A204.1 (cell line): ENCODE measurements around the gene AXL.
"Not testable (repeated sequence)": the region's sequence is repeated elsewhere in the genome, so short reads cannot be mapped to it uniquely, and the experiment has no call there.

Experiments
- FAIRE-seq: peaks from 2 replicates; lab custom pipeline; 2012; peaks lifted over from hg19 to GRCh38; lab: Jason Lieb, UNC

Gene AXL

GRCh38 chr19:41276231-41276630 is 57.2 kb downstream of the AXL start:
- no peak for FAIRE-seq

DNA sequence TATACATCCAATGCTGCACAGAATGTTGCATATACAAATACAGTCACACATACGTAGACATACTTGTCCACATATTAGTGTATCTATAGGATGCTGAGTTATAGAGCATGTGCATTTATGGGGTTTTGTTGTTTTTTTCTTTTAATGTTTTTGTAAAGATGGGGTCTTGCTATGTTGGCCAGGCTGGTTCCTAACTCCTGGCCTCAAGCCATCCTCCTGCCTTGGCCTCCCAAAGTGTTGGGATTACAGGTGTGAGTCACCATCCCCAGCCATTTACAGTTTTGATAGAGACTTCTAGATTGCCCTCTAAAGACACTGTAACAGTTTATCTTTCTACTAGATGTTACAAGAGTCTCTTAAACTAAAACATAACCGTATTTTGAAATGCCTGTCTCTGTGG is 59.5 kb downstream of the AXL start:
- no peak for FAIRE-seq

GRCh38 chr19:41288673-41289530 is 69.9 kb downstream of the AXL start:
- FAIRE-seq = no peak

GRCh38 chr19:41289814-41290213 is 70.8 kb downstream of the AXL start:
- not testable (repeated sequence) for FAIRE-seq

- no peak for FAIRE-seq
Measured at GRCh38 chr19:41294393-41294792, 75.4 kb downstream of the AXL start.

GRCh38 chr19:41295499-41295898 is 76.5 kb downstream of the AXL start:
- no peak for FAIRE-seq

- FAIRE-seq = no peak
Measured at GRCh38 chr19:41296433-41296871, 77.4 kb downstream of the AXL start.

DNA sequence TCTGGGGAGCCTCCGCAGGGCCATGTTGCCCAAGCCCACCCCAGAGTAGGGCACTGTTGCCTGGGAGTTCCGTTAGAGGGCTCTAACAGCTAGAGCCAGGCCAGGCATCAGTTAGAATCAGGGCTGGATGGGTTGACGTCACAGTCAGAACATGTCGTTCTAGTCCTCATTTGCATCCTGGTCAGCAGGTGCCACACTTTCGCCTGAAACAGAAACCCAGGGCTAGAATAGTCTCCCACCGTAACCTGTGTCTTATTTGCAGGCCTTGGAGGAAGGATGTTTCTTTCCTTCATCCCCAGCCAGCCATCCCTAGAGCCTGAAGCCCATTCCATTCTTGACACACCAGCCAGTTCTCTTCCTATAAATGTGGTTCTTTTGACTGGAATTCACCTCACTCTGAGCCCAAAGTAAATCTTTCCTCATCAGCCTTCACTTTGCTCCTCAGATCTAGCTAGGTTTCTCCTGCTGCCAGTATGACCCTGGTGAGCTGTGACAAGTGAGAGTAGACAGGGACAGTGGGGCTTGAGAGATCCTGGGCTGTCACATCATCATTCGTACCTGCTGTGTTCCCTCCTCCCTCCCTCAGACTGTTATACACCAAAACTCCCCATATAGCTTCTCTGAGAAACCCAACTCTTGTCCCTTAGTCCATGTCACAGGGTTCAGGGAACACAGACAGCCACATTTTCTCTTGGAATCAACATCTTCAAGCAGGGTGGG is 78.8 kb downstream of the AXL start:
- FAIRE-seq = no peak

GRCh38 chr19:41298348-41298964 is 79.4 kb downstream of the AXL start:
- FAIRE-seq = no peak

GRCh38 chr19:41299046-41299754 is 80.2 kb downstream of the AXL start:
- FAIRE-seq = no peak

GRCh38 chr19:41299755-41300089 is 80.7 kb downstream of the AXL start:
- FAIRE-seq = no peak

- no peak for FAIRE-seq
Measured at GRCh38 chr19:41300555-41300954, 81.5 kb downstream of the AXL start.

DNA sequence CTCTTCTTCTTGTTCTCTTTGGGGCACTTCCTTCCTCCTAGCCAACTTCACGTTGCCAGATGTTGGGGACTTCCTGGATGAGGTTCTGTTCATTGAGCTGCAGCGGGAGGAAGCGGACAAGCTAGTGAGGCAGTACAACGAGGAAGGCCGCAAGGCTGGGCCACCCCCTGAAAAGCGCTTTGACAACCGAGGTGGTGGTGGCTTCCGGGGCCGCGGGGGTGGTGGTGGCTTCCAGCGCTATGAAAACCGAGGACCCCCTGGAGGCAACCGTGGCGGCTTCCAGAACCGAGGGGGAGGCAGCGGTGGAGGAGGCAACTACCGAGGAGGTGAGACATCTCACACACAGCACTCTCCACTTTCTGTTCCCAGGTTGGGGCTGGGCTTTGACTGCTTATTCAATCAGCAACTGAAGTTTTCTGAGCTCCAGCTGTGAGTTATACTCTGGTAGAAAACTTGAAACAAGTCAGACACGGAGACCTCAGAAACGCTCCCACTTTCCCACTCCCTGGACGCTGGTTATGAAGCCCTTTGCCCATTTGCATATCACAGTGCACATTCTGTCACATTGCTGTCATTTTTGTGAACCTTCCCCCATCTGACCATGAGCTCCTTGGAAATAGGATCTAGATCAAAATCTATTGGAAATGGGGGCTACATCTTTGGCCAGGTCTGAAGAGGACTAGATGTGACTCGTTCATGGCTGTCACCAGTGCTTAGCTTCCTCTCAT is 83.8 kb downstream of the AXL start:
- no peak for FAIRE-seq

GRCh38 chr19:41303954-41304353 is 84.9 kb downstream of the AXL start:
- no peak for FAIRE-seq

GRCh38 chr19:41304706-41305483 is 85.9 kb downstream of the AXL start:
- FAIRE-seq = no peak

GRCh38 chr19:41305927-41306793 is 87.1 kb downstream of the AXL start:
- FAIRE-seq = no peak

DNA sequence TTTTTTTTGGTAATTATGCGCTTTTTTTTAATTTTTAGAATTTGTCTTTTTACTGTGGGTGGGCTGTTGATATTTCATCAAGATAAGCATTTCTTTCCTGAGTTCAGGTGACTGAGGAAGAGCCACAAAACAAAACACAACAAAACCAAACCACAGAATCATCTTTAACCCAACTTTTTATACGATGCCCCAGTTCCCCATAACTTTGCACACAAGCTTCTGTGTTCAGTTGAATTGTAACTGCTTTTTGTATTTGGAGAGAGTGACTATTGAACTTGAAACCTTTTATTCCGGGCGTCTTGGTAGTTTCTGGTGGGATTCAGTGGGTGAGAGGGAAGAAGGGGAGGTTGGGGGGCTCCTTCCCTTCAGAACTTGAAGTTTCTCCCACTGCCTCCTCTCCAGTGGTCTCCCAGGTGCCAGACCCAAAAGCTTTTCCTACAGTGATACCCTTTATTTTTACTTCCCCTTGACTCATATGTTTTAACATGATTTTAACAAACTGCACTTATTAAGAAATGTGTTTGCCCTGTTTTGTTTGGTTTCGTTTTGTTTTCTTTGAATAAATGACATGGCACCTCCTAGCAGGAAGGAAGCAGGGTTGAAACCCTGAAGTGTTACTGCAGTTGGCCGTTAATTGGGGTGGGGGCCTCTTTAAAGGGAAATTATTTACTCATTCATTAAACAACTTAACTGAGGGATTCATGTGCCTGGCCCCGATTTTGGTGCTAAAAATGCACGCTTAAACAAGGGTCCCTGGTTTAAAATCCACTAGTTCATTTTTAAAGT is 88.3 kb downstream of the AXL start:
- no peak for FAIRE-seq

- no peak for FAIRE-seq
Measured at GRCh38 chr19:41307954-41308449, 89.0 kb downstream of the AXL start.
